K562 (cell line): ENCODE data around the gene LUC7L3. TPM values are rescaled to one million over a fixed set of nuclear protein-coding genes. Genes with fewer than 3 reads are reported as not detected.
A peak's percentile ranks its signal among the peaks of the same experiment; 100 is the strongest.

ENCODE experiments used
- CHD4 ChIP-seq: fragments of 200-600 bp; sonication (generic); IDR thresholded peaks from 3 replicates; pipeline ENCODE4 v1.6.1; 2012; ENCODE audit warnings: low read depth, mild to moderate bottlenecking, mixed read lengths, low read length, inconsistent platforms; ENCODE audit not compliant: insufficient read depth, insufficient replicate concordance, poor library complexity, severe bottlenecking
- CXXC5 ChIP-seq: fragments of 250-450 bp; sonication (Bioruptor Pico); IDR thresholded peaks from 2 replicates; pipeline ENCODE4 v1.8.0; 2022; ENCODE audit warnings: inconsistent platforms, mild to moderate bottlenecking, moderate library complexity
- KDM2B ChIP-seq: fragments of 250-450 bp; sonication (Bioruptor Pico); IDR thresholded peaks from 2 replicates; pipeline ENCODE4 v1.8.0; 2021; ENCODE audit warnings: mild to moderate bottlenecking, moderate library complexity
- MCM7 ChIP-seq, 2 experiments: fragments of 450-650 bp; IDR thresholded peaks; 2 replicates each; pipeline ENCODE4 v1.6.1; 2016 to 2018
- MYC ChIP-seq, 2 experiments: fragments of 250-450 bp in 1 of 2; sonication (Bioruptor Pico) in 1 of 2; IDR thresholded peaks; 2 replicates each; pipeline versions ENCODE4 v1.5.1 to v1.6.1; 2012 to 2021; ENCODE audit warnings: low read depth in 2 of 2, borderline replicate concordance in 1 of 2, improper control_type of control experiment in 1 of 2, low read length in 1 of 2, mild to moderate bottlenecking in 1 of 2, moderate library complexity in 1 of 2
- NUFIP1 ChIP-seq: fragments of 450-650 bp; IDR thresholded peaks from 2 replicates; pipeline ENCODE4 v1.6.1; 2018; ENCODE audit not compliant: partially characterized antibody
- PHB ChIP-seq: fragments of 250-450 bp; sonication (Bioruptor Pico); IDR thresholded peaks from 2 replicates; pipeline ENCODE4 v1.5.0; 2021
- POLR2H ChIP-seq: IDR thresholded peaks from 2 replicates; pipeline ENCODE4 v1.6.1; 2016; ENCODE audit warnings: missing genetic modification characterization, low read depth, mild to moderate bottlenecking, control low read depth, missing compliant biosample characterization, moderate library complexity
- SP1 ChIP-seq: sonication (generic); formaldehyde crosslinking; IDR thresholded peaks from 2 replicates; pipeline ENCODE4 v1.8.1; 2022; ENCODE audit warnings: mild to moderate bottlenecking, missing genetic modification reagents
- TCF3 ChIP-seq: sonication (generic); formaldehyde crosslinking; IDR thresholded peaks from 2 replicates; pipeline ENCODE4 v1.4.0; 2020; ENCODE audit warnings: mild to moderate bottlenecking, missing genetic modification reagents
- WHSC1 ChIP-seq: IDR thresholded peaks from one replicate; pipeline ENCODE4 v1.6.1; 2012; ENCODE audit warnings: low read length, control low read depth, inconsistent platforms
- ZC3H11A ChIP-seq: IDR thresholded peaks from 2 replicates; pipeline ENCODE4 v1.6.1; 2012; ENCODE audit warnings: low read depth, low read length, improper control_type of control experiment
- ZEB2 ChIP-seq: fragments of 450-650 bp; IDR thresholded peaks from 2 replicates; pipeline ENCODE4 v1.6.1; 2016
- ZNF282 ChIP-seq: sonication (generic); formaldehyde crosslinking; IDR thresholded peaks from 2 replicates; pipeline ENCODE4 v1.8.1; 2023; ENCODE audit warnings: missing genetic modification reagents
- ZNF717 ChIP-seq: fragments of 250-450 bp; sonication (Bioruptor Pico); IDR thresholded peaks from 2 replicates; pipeline ENCODE4 v1.5.0; 2021
- ZNF79 ChIP-seq: fragments of 250-450 bp; sonication (Bioruptor Pico); IDR thresholded peaks from 2 replicates; pipeline ENCODE4 v1.4.0; 2020; ENCODE audit warnings: low read depth, mild to moderate bottlenecking, moderate library complexity
- ZNF830 ChIP-seq: fragments of 250-450 bp; sonication (Bioruptor Pico); IDR thresholded peaks from 2 replicates; pipeline ENCODE4 v1.5.0; 2021; ENCODE audit warnings: mild to moderate bottlenecking
- polyA plus RNA-seq, 8 experiments: library from polyadenylated mRNA; depleted of rRNA in 4 of 8; stranded (reverse) in 5 of 8; unstranded in 3 of 8; fragments of >200 nt; fragmentation: Nextera tagmentation in 2 of 8; fragmentation: Illumina TruSeq in 1 of 8; extraction: Ambion mirVana in 2 of 8; extraction: Trizol in 1 of 8; gene quantifications; 2 replicates each; pipeline versions ENCODE4 v1.2.1 to v1.2.3, GENCODE V29; 2011 to 2014; ENCODE audit warnings: inconsistent platforms in 1 of 8, missing spikeins in 1 of 8
- total RNA-seq, 7 experiments: library from RNA; depleted of rRNA in 6 of 7; stranded (reverse); fragments of >200 nt in 6 of 7; fragmentation: Illumina TruSeq in 2 of 7; extraction: Trizol in 2 of 7; gene quantifications; 2 replicates each; pipeline versions ENCODE4 v1.2.1 to v1.2.3, GENCODE V29; 2011 to 2021; ENCODE audit warnings: low replicate concordance in 1 of 7
- TF ChIP-seq, protein P1 (sequence below), 2 experiments: fragments of 150-350 bp in 1 of 2; IDR thresholded peaks; 2 replicates each; pipeline ENCODE4 v1.6.1; 2012 to 2016; ENCODE audit warnings: low read depth in 2 of 2, low read length in 2 of 2, mild to moderate bottlenecking in 1 of 2, moderate library complexity in 1 of 2
- TF ChIP-seq, protein P2 (sequence below): fragments of 450-650 bp; conservative IDR thresholded peaks from 2 replicates; pipeline ENCODE4 v1.6.1; 2016; ENCODE audit warnings: missing genetic modification characterization, low read depth, mild to moderate bottlenecking, missing compliant biosample characterization, moderate library complexity
- TF ChIP-seq, protein P3 (sequence below): fragments of 250-450 bp; sonication (Bioruptor Pico); IDR thresholded peaks from 2 replicates; pipeline ENCODE4 v1.8.0; 2021; ENCODE audit warnings: borderline replicate concordance, mild to moderate bottlenecking, moderate library complexity; ENCODE audit not compliant: poor library complexity, severe bottlenecking

LUC7L3 gene
- total and polyA plus RNA-seq, 9 of the 15 experiments (the other 6 are each of a cell fraction or from before 2014, with no cell fraction given) = 80.8 to 284 (median 127) TPM

DNA sequence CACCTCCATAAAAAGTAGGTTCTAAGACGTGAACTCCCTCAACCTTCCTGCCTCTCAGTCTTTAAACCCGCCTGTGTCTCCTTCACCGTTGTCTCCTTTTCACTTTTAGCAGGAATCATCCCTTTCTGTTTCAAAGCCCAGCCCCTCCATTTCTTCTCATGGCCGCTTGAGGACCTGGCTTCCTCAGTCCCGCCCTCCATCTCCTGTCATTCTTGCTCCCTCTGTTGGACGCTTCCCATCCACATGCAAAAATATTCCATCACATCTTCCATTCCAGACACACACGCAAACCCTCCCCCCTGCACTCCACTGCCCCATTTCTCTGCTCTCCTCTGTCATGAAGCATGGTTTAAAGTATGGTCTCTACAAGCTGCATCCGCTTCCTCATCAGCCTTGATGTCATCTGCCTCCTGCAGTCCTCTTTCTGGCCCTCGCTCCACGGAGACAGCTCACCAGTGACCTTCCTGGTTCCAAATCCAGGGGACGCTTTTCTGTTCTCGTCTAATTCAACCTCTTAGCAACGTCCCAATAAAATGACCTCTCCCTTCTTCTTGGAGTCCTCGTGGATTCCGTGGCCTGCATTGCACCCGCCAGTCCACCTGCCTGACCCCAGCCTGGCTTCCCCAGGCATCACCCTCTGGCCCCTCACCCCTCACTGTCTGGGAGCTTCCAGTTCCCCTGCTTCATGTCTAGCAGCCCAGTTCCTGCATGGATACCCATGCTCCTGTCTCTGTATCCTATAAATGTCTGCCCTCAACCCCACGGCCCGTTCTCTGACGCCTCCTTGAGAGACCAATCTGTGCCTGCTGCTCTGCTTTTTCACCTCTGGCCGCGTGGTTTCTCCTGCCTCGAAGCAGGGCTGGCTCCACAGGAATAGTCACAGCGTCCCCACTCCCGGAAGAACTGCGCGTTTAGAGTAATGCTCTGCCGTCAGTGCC lies 37.9 kb upstream of the LUC7L3 start (continued):
- TF ChIP-seq MYC (IDR thresholded peaks at IDR 0.05; ENCODE audit: low read depth, low read length) = no peak
- TF ChIP-seq MYC (CRISPR knock-in tag; IDR thresholded peaks at IDR 0.05; ENCODE audit: borderline replicate concordance, low read depth) = no peak
- TF ChIP-seq, protein P1, sequence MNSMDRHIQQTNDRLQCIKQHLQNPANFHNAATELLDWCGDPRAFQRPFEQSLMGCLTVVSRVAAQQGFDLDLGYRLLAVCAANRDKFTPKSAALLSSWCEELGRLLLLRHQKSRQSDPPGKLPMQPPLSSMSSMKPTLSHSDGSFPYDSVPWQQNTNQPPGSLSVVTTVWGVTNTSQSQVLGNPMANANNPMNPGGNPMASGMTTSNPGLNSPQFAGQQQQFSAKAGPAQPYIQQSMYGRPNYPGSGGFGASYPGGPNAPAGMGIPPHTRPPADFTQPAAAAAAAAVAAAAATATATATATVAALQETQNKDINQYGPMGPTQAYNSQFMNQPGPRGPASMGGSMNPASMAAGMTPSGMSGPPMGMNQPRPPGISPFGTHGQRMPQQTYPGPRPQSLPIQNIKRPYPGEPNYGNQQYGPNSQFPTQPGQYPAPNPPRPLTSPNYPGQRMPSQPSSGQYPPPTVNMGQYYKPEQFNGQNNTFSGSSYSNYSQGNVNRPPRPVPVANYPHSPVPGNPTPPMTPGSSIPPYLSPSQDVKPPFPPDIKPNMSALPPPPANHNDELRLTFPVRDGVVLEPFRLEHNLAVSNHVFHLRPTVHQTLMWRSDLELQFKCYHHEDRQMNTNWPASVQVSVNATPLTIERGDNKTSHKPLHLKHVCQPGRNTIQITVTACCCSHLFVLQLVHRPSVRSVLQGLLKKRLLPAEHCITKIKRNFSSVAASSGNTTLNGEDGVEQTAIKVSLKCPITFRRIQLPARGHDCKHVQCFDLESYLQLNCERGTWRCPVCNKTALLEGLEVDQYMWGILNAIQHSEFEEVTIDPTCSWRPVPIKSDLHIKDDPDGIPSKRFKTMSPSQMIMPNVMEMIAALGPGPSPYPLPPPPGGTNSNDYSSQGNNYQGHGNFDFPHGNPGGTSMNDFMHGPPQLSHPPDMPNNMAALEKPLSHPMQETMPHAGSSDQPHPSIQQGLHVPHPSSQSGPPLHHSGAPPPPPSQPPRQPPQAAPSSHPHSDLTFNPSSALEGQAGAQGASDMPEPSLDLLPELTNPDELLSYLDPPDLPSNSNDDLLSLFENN (IDR thresholded peaks at IDR 0.05; ENCODE audit: low read depth in 2 of 2, low read length in 2 of 2) = no peak
- TF ChIP-seq MCM7 (IDR thresholded peaks at IDR 0.05) = no peak
- TF ChIP-seq ZNF830 (CRISPR knock-in tag) = no peak
- TF ChIP-seq ZNF282 (CRISPR knock-in tag) = no peak
- TF ChIP-seq WHSC1 = no peak
- no peak for TF ChIP-seq TCF3
- no peak for TF ChIP-seq CHD4
- TF ChIP-seq, protein P2, sequence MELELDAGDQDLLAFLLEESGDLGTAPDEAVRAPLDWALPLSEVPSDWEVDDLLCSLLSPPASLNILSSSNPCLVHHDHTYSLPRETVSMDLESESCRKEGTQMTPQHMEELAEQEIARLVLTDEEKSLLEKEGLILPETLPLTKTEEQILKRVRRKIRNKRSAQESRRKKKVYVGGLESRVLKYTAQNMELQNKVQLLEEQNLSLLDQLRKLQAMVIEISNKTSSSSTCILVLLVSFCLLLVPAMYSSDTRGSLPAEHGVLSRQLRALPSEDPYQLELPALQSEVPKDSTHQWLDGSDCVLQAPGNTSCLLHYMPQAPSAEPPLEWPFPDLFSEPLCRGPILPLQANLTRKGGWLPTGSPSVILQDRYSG (tag) = no peak
- TF ChIP-seq ZC3H11A = no peak
- no peak for TF ChIP-seq NUFIP1
- 0 out of 2 replicates have a peak, but pooled peaks have one; percentile 32 for TF ChIP-seq CXXC5
- TF ChIP-seq ZEB2 = peak; percentile 43; the same call in 1 of the 2 replicates
- TF ChIP-seq KDM2B = no peak
- TF ChIP-seq, protein P3, sequence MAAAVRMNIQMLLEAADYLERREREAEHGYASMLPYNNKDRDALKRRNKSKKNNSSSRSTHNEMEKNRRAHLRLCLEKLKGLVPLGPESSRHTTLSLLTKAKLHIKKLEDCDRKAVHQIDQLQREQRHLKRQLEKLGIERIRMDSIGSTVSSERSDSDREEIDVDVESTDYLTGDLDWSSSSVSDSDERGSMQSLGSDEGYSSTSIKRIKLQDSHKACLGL (CRISPR knock-in tag) = no peak
- TF ChIP-seq ZNF79 = no peak
- TF ChIP-seq ZNF717 = no peak
- TF ChIP-seq SP1 (CRISPR knock-in tag) = no peak
- TF ChIP-seq POLR2H (tag) = no peak
- no peak for TF ChIP-seq PHB (CRISPR knock-in tag)
